ENCODE results near the gene ARHGEF11. TPM values are rescaled to one million over a fixed set of nuclear protein-coding genes. Genes with fewer than 3 reads are reported as not detected.

ARHGEF11 gene, protein sequence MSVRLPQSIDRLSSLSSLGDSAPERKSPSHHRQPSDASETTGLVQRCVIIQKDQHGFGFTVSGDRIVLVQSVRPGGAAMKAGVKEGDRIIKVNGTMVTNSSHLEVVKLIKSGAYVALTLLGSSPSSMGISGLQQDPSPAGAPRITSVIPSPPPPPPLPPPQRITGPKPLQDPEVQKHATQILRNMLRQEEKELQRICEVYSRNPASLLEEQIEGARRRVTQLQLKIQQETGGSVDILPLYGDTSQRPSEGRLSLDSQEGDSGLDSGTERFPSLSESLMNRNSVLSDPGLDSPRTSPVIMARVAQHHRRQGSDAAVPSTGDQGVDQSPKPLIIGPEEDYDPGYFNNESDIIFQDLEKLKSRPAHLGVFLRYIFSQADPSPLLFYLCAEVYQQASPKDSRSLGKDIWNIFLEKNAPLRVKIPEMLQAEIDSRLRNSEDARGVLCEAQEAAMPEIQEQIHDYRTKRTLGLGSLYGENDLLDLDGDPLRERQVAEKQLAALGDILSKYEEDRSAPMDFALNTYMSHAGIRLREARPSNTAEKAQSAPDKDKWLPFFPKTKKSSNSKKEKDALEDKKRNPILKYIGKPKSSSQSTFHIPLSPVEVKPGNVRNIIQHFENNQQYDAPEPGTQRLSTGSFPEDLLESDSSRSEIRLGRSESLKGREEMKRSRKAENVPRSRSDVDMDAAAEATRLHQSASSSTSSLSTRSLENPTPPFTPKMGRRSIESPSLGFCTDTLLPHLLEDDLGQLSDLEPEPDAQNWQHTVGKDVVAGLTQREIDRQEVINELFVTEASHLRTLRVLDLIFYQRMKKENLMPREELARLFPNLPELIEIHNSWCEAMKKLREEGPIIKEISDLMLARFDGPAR (N-terminal part only)
- total RNA-seq: 31.0 and 31.8 TPM in 2 replicates

DNA sequence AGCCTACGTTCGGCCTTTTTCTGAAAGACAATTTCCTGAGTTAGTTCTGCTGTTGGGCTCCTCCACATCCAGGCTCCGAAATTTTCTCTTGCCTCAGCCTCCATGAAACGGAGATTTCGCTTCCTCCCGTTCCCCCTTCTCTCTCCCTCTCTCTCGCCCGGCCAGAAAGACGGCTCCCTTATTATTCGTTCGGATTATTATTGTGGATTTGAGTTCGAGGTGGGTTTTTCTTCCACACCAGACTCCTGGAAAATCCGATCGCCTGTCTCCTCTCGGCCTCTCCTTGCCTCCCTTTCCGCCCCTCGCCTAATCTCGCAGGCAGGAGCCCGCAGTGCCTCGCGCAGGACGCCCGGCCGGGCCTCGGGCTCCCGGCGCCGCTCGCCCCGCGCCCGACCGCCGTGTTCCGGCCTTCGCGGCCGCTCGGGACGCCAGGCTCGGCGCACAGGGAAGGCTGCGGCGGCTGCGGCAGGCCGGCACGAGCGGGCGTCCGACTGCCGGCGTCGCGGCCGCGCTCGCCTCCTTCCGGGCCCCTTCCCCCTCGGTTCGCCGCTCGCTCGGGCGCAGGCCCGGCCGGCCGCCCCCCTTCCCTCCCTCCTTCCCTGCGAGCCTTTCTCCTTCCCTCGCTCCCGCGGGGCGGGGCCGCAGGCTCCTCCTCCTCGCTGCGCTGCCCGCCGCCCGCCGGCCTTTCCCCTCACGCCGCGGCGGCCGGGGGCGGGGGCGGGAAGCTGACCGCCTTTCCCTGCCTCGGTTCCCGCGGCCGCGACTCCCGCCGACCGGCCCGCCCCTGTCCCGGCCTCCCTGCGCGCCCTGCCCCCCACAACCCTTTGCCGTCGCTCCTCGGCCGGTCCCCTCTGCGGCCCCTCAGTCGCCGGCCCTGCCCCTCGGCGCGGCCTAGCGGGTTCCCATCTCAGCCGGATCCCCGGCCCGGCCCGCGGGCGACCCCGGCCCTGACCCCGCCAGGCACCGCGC, at the start of gene ARHGEF11:
Gene ARHGEF11 (minus strand): TSS at position 493 of the 969 bp plus-strand sequence. CDS start 1,412 bp downstream, outside the sequence.

DNA sequence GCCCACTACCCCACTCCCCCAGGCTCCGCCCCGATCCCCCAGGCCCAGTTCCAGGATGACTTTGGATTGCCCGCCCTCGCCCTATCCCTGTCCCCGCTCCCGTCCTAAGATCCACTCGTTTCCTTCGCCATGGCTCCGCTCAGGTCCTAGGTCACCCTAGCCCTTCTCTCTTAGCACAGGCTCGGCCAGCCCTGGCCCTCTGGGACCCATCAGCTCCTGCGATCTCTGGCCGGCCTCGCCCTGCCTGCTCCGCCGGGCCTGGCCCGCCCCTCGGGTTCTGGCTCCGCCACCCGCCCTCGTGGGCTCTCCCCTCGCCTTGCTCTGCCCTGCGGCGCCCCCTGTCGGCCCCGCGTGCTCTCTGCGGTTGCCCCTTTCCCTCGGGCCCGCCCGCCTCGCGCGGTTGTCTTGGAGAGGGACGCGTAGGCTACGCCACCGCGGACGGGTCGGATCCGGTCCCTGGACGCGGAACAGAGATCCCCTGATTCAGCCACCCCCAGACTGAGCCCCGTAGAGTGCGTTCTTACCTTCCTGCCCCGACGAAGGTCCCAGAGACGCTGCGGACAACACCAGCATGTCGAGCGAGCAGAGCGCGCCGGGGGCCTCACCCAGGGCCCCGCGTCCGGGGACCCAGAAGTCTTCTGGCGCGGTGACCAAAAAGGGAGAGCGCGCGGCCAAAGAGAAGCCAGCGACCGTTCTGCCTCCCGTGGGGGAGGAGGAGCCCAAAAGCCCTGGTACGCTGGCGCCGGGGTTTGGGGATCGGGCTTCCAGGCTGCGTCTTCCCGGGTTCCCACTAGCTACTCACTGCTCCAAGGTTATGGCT, 125.1 kb downstream of the ARHGEF11 start, which contains the start of gene LRRC71:
Gene LRRC71 (plus strand): TSS at position 400 of the 820 bp plus-strand sequence. CDS start 172 bp downstream, at position 572.

DNA sequence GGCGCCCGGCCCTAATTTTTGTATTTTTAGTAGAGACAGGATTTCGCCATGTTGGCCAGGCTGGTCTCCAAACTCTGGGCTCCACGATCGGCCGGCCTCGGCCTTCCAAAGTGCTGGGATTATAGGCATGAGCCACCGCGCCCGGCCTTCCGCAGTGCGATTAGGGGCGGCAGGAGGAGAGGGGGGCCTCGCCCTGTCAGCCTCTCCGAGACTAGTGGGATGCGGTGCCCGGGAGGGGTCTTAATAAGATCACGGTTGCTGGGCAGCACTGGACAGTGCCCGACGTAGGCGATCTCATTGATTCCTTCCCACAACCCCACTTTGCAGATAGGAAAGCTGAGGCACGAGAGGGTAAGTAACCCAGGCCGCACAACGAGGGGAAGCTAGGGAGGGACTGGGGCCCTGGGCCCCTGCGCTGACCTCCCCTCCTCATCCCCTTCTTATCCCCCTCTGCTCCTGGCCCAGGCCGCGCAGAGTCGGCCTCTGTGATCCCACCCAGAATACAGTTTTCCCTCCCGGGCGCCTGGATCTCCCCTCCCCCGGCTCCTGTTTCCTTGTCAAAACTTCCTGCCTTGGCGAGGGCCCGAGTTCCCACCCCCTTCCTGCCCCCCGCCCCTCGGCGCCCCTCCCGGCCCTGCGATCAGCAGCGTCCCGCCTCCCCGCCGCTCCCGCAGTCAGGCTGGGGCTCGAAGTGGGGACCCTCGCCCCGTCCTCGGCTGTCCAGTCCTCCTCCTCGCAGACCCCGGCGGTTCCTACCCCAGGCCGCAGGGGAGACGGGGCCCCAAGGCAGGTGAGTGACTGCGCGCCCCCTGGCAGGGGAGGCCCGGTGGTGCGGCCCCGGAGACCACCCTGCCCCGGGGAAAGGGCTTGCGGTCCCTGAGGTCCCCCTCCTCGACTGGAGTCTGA, 152.2 kb downstream of the ARHGEF11 start, which contains the start of gene PEAR1:
Gene PEAR1 (plus strand): TSS at position 671 of the 906 bp plus-strand sequence. CDS start 10,209 bp downstream, outside the sequence.

Other genes starting within 250 kb of the ARHGEF11 start
- 0.30 TPM in 1 of 2 replicates, not detected in the other for gene SH2D2A, start 228.9 kb downstream of the ARHGEF11 start, total RNA-seq
- not detected in 2 replicates for gene INSRR, start 186.6 kb downstream of the ARHGEF11 start, total RNA-seq
- not detected in 2 replicates for gene NTRK1, start 184.9 kb downstream of the ARHGEF11 start, total RNA-seq
- gene PEAR1, start 152.0 kb downstream of the ARHGEF11 start, total RNA-seq: 4.5 and 13.6 TPM in 2 replicates
- 0.37 TPM in 1 of 2 replicates, not detected in the other for gene LRRC71, start 125.1 kb downstream of the ARHGEF11 start, total RNA-seq
- gene ETV3L, start 54.1 kb upstream of the ARHGEF11 start, total RNA-seq: not detected in 2 replicates
- gene ETV3, start 92.7 kb upstream of the ARHGEF11 start, total RNA-seq: 12.5 and 18.2 TPM in 2 replicates

Data from smooth muscle cell of the umbilical artery (primary cell).